CD4-positive, alpha-beta T cell treated with Interleukin-4 for 4 hours (primary cell): ENCODE measurements around the gene COLQ.
A peak's percentile ranks its signal among the peaks of the same experiment; 100 is the strongest.
"Not testable (repeated sequence)": the region's sequence is repeated elsewhere in the genome, so short reads cannot be mapped to it uniquely, and the experiment has no call there.

Experiments used
- DNase-seq: peaks from one replicate; pipeline ENCODE4 v3.0.0-alpha.2; 2020

The COLQ gene

GRCh38 chr3:15410966-15411365 lies 110.5 kb downstream of the COLQ start:
- not testable (repeated sequence) for DNase-seq

- no peak for DNase-seq
Observed at GRCh38 chr3:15409774-15410173, 111.7 kb downstream of the COLQ start.

- no peak for DNase-seq
Observed at GRCh38 chr3:15409239-15409638, 112.3 kb downstream of the COLQ start.

- DNase-seq, result peak; percentile 58
Observed at GRCh38 chr3:15405448-15406050, 116.0 kb downstream of the COLQ start.

GRCh38 chr3:15404767-15405166 lies 116.7 kb downstream of the COLQ start:
- no peak for DNase-seq

GRCh38 chr3:15403965-15404364 lies 117.5 kb downstream of the COLQ start:
- DNase-seq, result no peak

- no peak for DNase-seq
Observed at GRCh38 chr3:15403495-15403894, 118.0 kb downstream of the COLQ start.

GRCh38 chr3:15401936-15402335 lies 119.6 kb downstream of the COLQ start:
- no peak for DNase-seq
